SK-N-SH (cell line): Measurements from ENCODE around the gene TUBB3.

Experiments used
- EP300 ChIP-seq, 2 experiments: IDR thresholded peaks; 2 replicates each; pipeline versions ENCODE4 v1.4.0 to v1.6.1; 2012; ENCODE audit warnings: borderline replicate concordance in 1 of 2, low read depth in 1 of 2, low read length in 1 of 2
- FOXM1 ChIP-seq: IDR thresholded peaks from 2 replicates; pipeline ENCODE4 v1.4.0; 2012; ENCODE audit warnings: low read depth, mild to moderate bottlenecking
- MXI1 ChIP-seq: IDR thresholded peaks from 2 replicates; pipeline ENCODE4 v1.6.1; 2012; ENCODE audit warnings: mild to moderate bottlenecking, low read depth, low read length, improper control_type of control experiment
- NFIC ChIP-seq: IDR thresholded peaks from 2 replicates; pipeline ENCODE4 v1.4.0; 2012; ENCODE audit warnings: borderline replicate concordance
- SIN3A ChIP-seq: IDR thresholded peaks from 2 replicates; pipeline ENCODE4 v1.6.1; 2012; ENCODE audit warnings: low read depth, mild to moderate bottlenecking, low read length, moderate library complexity, borderline replicate concordance
- TCF12 ChIP-seq: IDR thresholded peaks from 2 replicates; pipeline ENCODE4 v1.4.0; 2012
- TF ChIP-seq, protein P1 (sequence below): fragments of 200-600 bp; sonication (generic); IDR thresholded peaks from 2 replicates; pipeline ENCODE4 v1.6.1; 2017; ENCODE audit warnings: antibody characterized with exemption, mild to moderate bottlenecking, moderate library complexity
- TF ChIP-seq, protein P2 (sequence below): IDR thresholded peaks from 2 replicates; pipeline ENCODE4 v1.6.1; 2012; ENCODE audit warnings: mild to moderate bottlenecking, low read depth, low read length, moderate library complexity
- TF ChIP-seq, protein P3 (sequence below): IDR thresholded peaks from 2 replicates; pipeline ENCODE4 v1.4.0; 2012; ENCODE audit warnings: low read depth

DNA sequence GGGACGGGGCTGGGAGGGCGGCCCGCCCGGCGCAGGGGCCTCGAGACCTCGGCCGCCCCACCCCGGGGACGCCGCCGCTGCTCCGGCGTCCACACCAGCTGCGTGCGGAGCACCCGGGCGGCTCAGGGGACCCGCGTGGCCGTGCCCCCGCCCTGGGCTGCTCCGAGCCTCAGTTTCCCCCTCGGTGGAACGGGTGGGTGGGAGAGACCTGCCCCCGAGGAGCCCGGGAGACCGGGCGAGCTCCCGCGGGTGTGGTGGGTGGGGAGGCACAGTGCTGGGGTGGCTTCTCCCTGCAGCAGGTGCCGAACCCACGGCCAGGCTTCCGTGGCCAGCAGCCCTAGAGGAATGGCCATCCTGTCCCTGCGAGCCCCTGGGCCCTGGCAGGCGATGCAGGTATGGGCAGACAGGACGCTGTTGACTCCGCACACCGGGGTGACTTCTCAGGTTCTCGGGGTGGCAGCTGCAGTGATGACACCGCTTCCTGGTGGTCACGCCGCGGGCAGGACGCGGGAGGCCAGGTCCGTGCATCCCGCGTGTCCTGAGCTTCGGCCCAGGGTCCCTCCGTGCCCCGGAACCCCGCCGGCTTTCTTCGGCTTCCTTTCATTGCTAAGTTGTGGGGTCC lies 26.1 kb downstream of the TUBB3 start:
- TF ChIP-seq, protein P1, sequence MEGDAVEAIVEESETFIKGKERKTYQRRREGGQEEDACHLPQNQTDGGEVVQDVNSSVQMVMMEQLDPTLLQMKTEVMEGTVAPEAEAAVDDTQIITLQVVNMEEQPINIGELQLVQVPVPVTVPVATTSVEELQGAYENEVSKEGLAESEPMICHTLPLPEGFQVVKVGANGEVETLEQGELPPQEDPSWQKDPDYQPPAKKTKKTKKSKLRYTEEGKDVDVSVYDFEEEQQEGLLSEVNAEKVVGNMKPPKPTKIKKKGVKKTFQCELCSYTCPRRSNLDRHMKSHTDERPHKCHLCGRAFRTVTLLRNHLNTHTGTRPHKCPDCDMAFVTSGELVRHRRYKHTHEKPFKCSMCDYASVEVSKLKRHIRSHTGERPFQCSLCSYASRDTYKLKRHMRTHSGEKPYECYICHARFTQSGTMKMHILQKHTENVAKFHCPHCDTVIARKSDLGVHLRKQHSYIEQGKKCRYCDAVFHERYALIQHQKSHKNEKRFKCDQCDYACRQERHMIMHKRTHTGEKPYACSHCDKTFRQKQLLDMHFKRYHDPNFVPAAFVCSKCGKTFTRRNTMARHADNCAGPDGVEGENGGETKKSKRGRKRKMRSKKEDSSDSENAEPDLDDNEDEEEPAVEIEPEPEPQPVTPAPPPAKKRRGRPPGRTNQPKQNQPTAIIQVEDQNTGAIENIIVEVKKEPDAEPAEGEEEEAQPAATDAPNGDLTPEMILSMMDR = no peak
- no peak for TF ChIP-seq EP300 (IDR thresholded peaks at IDR 0.05; ENCODE audit: borderline replicate concordance in 1 of 2, low read depth in 1 of 2, low read length in 1 of 2)
- TF ChIP-seq, protein P2, sequence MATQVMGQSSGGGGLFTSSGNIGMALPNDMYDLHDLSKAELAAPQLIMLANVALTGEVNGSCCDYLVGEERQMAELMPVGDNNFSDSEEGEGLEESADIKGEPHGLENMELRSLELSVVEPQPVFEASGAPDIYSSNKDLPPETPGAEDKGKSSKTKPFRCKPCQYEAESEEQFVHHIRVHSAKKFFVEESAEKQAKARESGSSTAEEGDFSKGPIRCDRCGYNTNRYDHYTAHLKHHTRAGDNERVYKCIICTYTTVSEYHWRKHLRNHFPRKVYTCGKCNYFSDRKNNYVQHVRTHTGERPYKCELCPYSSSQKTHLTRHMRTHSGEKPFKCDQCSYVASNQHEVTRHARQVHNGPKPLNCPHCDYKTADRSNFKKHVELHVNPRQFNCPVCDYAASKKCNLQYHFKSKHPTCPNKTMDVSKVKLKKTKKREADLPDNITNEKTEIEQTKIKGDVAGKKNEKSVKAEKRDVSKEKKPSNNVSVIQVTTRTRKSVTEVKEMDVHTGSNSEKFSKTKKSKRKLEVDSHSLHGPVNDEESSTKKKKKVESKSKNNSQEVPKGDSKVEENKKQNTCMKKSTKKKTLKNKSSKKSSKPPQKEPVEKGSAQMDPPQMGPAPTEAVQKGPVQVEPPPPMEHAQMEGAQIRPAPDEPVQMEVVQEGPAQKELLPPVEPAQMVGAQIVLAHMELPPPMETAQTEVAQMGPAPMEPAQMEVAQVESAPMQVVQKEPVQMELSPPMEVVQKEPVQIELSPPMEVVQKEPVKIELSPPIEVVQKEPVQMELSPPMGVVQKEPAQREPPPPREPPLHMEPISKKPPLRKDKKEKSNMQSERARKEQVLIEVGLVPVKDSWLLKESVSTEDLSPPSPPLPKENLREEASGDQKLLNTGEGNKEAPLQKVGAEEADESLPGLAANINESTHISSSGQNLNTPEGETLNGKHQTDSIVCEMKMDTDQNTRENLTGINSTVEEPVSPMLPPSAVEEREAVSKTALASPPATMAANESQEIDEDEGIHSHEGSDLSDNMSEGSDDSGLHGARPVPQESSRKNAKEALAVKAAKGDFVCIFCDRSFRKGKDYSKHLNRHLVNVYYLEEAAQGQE = no peak
- TF ChIP-seq NFIC = no peak
- TF ChIP-seq, protein P3, sequence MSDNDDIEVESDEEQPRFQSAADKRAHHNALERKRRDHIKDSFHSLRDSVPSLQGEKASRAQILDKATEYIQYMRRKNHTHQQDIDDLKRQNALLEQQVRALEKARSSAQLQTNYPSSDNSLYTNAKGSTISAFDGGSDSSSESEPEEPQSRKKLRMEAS = no peak
- no peak for TF ChIP-seq SIN3A
- no peak for TF ChIP-seq TCF12
- no peak for TF ChIP-seq FOXM1
- TF ChIP-seq MXI1 = no peak
